ENCODE measurements around the gene SNX32.

DNA sequence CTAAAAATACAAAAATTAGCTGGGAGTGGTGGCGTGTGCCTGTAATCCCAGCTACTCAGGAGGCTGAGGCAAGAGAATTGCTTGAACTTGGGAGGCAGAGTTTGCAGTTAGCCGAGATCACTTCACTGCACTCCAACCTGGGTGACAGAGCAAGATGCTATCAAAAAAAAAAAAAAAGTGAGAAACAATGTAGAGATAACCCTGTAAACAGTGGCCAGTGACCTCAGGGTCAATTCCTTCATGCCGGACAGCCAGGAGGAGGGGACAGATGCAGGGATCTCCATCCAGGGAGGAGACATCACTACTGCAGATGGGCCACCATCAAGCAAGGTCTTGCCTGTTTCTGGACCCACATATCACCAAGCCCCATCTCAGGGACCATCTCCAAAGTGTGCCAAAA lies 14.0 kb downstream of the SNX32 start:
- TF ChIP-seq, protein P1, sequence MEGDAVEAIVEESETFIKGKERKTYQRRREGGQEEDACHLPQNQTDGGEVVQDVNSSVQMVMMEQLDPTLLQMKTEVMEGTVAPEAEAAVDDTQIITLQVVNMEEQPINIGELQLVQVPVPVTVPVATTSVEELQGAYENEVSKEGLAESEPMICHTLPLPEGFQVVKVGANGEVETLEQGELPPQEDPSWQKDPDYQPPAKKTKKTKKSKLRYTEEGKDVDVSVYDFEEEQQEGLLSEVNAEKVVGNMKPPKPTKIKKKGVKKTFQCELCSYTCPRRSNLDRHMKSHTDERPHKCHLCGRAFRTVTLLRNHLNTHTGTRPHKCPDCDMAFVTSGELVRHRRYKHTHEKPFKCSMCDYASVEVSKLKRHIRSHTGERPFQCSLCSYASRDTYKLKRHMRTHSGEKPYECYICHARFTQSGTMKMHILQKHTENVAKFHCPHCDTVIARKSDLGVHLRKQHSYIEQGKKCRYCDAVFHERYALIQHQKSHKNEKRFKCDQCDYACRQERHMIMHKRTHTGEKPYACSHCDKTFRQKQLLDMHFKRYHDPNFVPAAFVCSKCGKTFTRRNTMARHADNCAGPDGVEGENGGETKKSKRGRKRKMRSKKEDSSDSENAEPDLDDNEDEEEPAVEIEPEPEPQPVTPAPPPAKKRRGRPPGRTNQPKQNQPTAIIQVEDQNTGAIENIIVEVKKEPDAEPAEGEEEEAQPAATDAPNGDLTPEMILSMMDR (IDR thresholded peaks at IDR 0.05; ENCODE audit: low read length): no peak
- TF ChIP-seq EZH2 (optimal IDR thresholded peaks at IDR 0.05; ENCODE audit: low read depth, low read length) (no peak), EZH2phosphoT487 (IDR thresholded peaks at IDR 0.05; ENCODE audit: low read length) (no peak)
